C4-2B (cell line): ENCODE data around the gene CSDE1.
A peak's percentile ranks its signal among the peaks of the same experiment; 100 is the strongest.

Experiments used
- ZFX ChIP-seq: fragments of 450-650 bp; IDR thresholded peaks from 2 replicates; pipeline ENCODE4 v1.6.1; 2017
- TF ChIP-seq, protein P1 (sequence below): fragments of 450-650 bp; conservative IDR thresholded peaks from 2 replicates; pipeline ENCODE4 v1.5.1; 2017; ENCODE audit warnings: mild to moderate bottlenecking

DNA sequence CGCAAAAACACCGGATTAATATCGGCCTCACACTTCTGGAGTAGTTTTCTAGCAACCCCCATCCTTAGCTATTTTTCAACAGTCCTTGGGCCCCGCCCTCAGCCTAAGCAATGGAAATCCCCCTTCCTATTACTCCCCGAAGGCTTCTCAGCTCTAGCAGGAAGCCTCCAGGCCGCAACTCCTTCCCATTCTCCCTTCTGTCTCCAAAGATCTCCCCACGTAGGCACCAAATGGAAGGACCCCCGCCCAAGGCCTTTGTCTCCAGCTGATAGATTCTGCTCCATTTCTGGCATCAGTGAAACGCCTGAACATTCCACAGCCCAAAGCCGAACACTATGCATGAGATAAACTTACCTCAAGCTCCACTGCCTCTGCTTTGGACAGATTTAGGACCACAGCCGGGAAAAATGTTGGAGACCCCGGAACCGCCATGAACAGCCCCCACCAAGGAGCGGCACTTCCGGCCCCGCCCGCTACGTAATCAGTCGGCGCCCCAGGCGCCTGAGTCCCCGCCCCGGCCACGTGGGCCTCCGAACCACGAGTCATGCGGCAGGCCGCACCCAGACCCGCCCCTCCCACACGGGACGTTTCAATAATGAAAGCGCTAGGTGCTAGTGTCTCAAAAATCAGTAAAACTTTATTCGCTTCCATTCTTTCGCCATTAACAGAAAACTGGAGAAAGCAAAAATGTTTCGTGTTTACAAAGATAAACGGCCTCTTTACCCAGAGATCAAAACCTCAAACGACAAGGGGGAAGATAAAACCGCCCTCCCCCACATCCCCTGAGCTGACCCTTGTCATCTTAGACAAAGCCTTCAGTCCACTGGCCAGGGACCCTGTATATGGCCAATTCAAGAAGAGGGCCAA, 41.2 kb downstream of the CSDE1 start, which contains the start of gene NRAS:
- TF ChIP-seq, protein P1, sequence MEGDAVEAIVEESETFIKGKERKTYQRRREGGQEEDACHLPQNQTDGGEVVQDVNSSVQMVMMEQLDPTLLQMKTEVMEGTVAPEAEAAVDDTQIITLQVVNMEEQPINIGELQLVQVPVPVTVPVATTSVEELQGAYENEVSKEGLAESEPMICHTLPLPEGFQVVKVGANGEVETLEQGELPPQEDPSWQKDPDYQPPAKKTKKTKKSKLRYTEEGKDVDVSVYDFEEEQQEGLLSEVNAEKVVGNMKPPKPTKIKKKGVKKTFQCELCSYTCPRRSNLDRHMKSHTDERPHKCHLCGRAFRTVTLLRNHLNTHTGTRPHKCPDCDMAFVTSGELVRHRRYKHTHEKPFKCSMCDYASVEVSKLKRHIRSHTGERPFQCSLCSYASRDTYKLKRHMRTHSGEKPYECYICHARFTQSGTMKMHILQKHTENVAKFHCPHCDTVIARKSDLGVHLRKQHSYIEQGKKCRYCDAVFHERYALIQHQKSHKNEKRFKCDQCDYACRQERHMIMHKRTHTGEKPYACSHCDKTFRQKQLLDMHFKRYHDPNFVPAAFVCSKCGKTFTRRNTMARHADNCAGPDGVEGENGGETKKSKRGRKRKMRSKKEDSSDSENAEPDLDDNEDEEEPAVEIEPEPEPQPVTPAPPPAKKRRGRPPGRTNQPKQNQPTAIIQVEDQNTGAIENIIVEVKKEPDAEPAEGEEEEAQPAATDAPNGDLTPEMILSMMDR = no peak
- TF ChIP-seq ZFX = peak; percentile 55
